ENCODE data around the gene CPN2. TPM values are rescaled to one million over a fixed set of nuclear protein-coding genes. Genes with fewer than 3 reads are reported as not detected.

Gene CPN2
- polyA plus RNA-seq, 4 donors, result 0.16 to 1.0 (median 0.44) TPM

- no peak for DNase-seq (ENCODE audit: low read depth in 4 of 4, low spot score in 3 of 4)
Observed at GRCh38 chr3:194330579-194330978, 20.5 kb downstream of the CPN2 start.

GRCh38 chr3:194330160-194330559, 21.0 kb downstream of the CPN2 start:
- no peak for DNase-seq (ENCODE audit: low read depth in 4 of 4, low spot score in 3 of 4)

- no peak for DNase-seq (ENCODE audit: low read depth in 4 of 4, low spot score in 3 of 4)
Observed at GRCh38 chr3:194329583-194329965, 21.6 kb downstream of the CPN2 start.

- DNase-seq (ENCODE audit: low read depth in 4 of 4, low spot score in 3 of 4), result no peak
Observed at GRCh38 chr3:194328942-194329582, 22.1 kb downstream of the CPN2 start.

GRCh38 chr3:194328053-194328657, 23.0 kb downstream of the CPN2 start:
- DNase-seq (ENCODE audit: low read depth in 4 of 4, low spot score in 3 of 4), result no peak

- no peak for DNase-seq (ENCODE audit: low read depth in 4 of 4, low spot score in 3 of 4)
Observed at GRCh38 chr3:194327218-194328052, 23.7 kb downstream of the CPN2 start.

GRCh38 chr3:194326968-194327217, 24.2 kb downstream of the CPN2 start:
- DNase-seq (ENCODE audit: low read depth in 4 of 4, low spot score in 3 of 4), result no peak

GRCh38 chr3:194326192-194326967, 24.7 kb downstream of the CPN2 start:
- DNase-seq (ENCODE audit: low read depth in 4 of 4, low spot score in 3 of 4), result no peak

- no peak for DNase-seq (ENCODE audit: low read depth in 4 of 4, low spot score in 3 of 4)
Observed at GRCh38 chr3:194325424-194326153, 25.5 kb downstream of the CPN2 start.

DNA sequence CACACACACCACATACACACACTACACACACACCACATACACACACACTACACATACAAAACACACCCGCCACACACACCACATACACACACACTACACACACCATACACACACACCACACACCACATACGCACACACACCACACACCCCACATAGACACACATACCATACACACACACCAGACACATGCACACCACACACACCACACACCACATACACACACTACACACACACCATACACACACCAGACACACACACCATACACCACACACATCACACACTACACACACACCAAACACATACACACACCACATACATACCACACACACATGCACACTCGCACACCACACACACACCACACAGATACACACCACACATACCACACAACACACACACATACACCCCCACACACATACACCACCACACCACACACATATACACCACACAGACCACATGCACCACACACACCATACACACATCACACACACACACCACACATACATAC, 26.3 kb downstream of the CPN2 start:
- no peak for DNase-seq (ENCODE audit: low read depth in 4 of 4, low spot score in 3 of 4)

GRCh38 chr3:194323785-194324735, 27.1 kb downstream of the CPN2 start:
- DNase-seq (ENCODE audit: low read depth in 4 of 4, low spot score in 3 of 4), result no peak

- DNase-seq (ENCODE audit: low read depth in 4 of 4, low spot score in 3 of 4), result no peak
Observed at GRCh38 chr3:194322678-194323211, 28.4 kb downstream of the CPN2 start.

DNA sequence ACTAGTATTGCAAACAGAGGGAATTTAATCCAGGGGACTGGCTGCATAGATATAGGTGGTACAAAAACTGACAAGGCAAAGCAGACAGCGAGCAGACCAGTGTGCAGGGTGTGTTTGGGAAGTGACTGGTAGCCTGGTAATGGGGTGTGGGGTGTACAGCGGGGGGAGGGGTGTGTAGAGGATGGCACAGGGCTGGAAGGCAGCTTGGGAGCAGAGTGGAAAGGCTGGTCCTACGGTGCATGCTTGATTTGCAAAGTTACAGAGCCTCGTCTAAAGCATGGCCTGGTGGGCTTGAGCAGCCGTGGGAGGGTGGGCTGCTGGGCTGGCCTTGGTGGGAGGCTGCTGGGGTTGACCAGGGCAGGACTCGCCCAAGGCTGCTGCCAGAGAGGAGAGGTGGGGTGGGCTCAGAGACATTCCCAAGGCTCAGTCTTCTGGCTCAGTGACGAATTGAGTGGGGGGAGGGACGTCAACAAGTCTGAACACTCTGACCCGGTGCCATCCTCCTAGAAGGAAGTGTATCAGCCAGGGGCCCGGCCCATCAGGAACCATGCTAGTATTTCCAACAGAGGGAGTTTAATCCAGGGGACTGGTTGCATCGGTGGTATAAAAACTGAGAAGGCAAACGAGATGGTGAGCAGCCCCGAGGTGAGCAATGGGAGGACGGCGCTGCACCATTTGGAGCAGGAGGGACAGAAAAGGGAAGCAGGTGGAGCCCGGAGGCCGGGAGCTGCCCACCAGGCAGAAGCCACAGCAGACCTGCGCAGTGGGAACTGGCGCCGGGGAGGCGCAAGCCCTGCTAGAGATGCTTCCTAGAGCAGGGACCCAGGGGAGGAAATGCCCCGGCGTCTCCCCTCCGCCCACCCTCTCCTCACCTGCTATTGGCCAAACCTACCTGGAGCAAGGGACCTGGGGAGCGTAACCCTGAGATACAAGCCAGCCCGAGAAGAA, 29.2 kb downstream of the CPN2 start:
- DNase-seq (ENCODE audit: low read depth in 4 of 4, low spot score in 3 of 4), result no peak

- no peak for DNase-seq (ENCODE audit: low read depth in 4 of 4, low spot score in 3 of 4)
Observed at GRCh38 chr3:194320744-194321243, 30.3 kb downstream of the CPN2 start.

GRCh38 chr3:194320100-194320499, 31.0 kb downstream of the CPN2 start:
- no peak for DNase-seq (ENCODE audit: low read depth in 4 of 4, low spot score in 3 of 4)

DNA sequence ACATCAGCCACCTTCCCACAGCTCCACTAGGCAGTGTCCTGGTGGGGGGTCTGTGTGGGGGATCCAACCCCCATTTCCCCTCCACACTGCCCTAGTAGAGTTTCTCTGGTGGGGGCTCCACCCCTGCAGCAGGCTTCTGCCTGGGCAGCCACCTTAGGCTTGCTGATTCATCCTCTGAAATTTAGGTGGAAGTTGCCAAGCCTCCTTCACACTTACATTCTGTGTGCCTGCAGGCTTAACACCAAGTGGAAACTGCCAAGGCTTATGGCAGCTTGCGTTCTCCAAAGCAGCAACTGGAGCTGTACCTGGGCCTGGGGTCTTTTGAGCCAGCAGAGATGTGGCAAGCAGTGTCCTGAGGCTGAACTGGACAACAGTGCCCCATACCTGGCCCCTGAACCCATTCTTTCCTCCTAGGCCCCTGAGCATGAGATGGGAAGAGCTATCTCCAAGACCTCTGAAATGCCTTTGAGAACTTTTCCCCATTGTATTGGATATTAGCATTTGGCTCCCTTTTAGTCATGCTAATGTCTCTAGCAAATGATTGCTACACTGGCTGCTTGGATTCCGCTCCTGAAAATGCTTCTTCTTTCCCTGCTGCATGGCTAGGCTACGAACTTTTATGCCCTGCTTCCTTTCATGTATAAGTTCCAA, 32.5 kb downstream of the CPN2 start:
- no peak for DNase-seq (ENCODE audit: low read depth in 4 of 4, low spot score in 3 of 4)

DNA sequence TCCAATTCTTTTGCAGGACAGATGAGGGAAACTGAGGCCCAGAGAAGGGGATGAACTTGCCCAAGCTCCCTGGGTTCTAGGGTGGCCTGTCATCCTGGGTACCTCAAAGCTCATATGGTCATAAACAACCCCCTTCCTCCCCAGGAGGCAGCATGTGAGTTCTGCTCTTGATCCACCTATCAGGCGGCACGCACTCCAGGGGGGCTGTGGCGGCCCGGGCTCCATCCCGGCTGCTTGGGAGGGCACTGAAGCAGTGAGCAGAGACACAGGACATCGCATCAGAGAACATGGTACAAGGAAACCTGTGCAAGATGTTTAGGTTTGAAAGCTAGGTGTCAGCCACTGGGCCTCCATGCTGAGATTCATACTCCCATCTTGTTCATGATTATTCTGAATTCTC, 34.2 kb downstream of the CPN2 start:
- no peak for DNase-seq (ENCODE audit: low read depth in 4 of 4, low spot score in 3 of 4)

All from left renal pelvis (tissue), 4 donors.